Measurements from ENCODE around the gene SELENON. TPM values are rescaled to one million over a fixed set of nuclear protein-coding genes. Genes with fewer than 3 reads are reported as not detected.

Gene SELENON
- total and polyA plus RNA-seq, 2 of the 13 experiments (the other 11 are each of a cell fraction or from before 2014, with no cell fraction given): 3.8 to 8.0 TPM

GRCh38 chr1:25867210-25867991 is 67.4 kb downstream of the SELENON start (continued):
- peak; percentile 70; the same call in 1 of the 2 replicates for TF ChIP-seq ZNF512B (CRISPR knock-in tag; IDR thresholded peaks at IDR 0.05; ENCODE audit: borderline replicate concordance)
- TF ChIP-seq PCBP1 (IDR thresholded peaks at IDR 0.05; ENCODE audit: borderline replicate concordance, low read depth, low read length): no peak
- TF ChIP-seq NR2F1 (CRISPR knock-in tag; IDR thresholded peaks at IDR 0.05): no peak
- no peak for TF ChIP-seq ZFP91 (CRISPR knock-in tag; IDR thresholded peaks at IDR 0.05; ENCODE audit: borderline replicate concordance)
- no peak for TF ChIP-seq PLSCR1 (CRISPR knock-in tag; IDR thresholded peaks at IDR 0.05; ENCODE audit: borderline replicate concordance)
- 0 out of 2 replicates have a peak, but pooled peaks have one; percentile 6 for TF ChIP-seq PPARG (CRISPR knock-in tag; conservative IDR thresholded peaks at IDR 0.05)
- TF ChIP-seq SMYD3 (CRISPR knock-in tag; IDR thresholded peaks at IDR 0.05): no peak
- no peak for TF ChIP-seq ZNF7 (CRISPR knock-in tag; IDR thresholded peaks at IDR 0.05)
- TF ChIP-seq NR2C2 (CRISPR knock-in tag; IDR thresholded peaks at IDR 0.05; ENCODE audit: borderline replicate concordance): no peak
- TF ChIP-seq RFXANK (CRISPR knock-in tag; IDR thresholded peaks at IDR 0.05): no peak
- TF ChIP-seq ZSCAN31 (CRISPR knock-in tag; IDR thresholded peaks at IDR 0.05; ENCODE audit: low read depth): no peak
- no peak for TF ChIP-seq ZNF891 (CRISPR knock-in tag; IDR thresholded peaks at IDR 0.05)
- no peak for TF ChIP-seq ZNF749 (CRISPR knock-in tag; IDR thresholded peaks at IDR 0.05; ENCODE audit: borderline replicate concordance)
- no peak for TF ChIP-seq NFE2L2 (IDR thresholded peaks at IDR 0.05; ENCODE audit: low read length)
- no peak for TF ChIP-seq TRIM24 (CRISPR knock-in tag; IDR thresholded peaks at IDR 0.05)
- no peak for TF ChIP-seq NFKB2 (CRISPR knock-in tag; IDR thresholded peaks at IDR 0.05; ENCODE audit: borderline replicate concordance)
- TF ChIP-seq RBM39 (IDR thresholded peaks at IDR 0.05; ENCODE audit: low read depth, low read length, poor library complexity, severe bottlenecking): no peak
- no peak for TF ChIP-seq RORA (CRISPR knock-in tag; IDR thresholded peaks at IDR 0.05)
- TF ChIP-seq SKIL (CRISPR knock-in tag; IDR thresholded peaks at IDR 0.05; ENCODE audit: borderline replicate concordance): no peak
